ENCODE results near the gene POLR2I. TPM values are rescaled to one million over a fixed set of nuclear protein-coding genes. Genes with fewer than 3 reads are reported as not detected.

POLR2I gene
- total RNA-seq: 100 to 1,000 TPM in 1 of 2 donors, 10 to 100 TPM in 1; 92.6 to 104 TPM
- long read RNA-seq, partial matches to known transcripts: 0 of 6 reads
- long read RNA-seq, other reads (novel, unspliced or antisense): 0 of 6 reads

- DNase-seq (peak; percentile 99), ATAC-seq (peak; percentile 95 to 97)
- intact Hi-C loops (cut with DNase I): loop anchor here (10.0 kb wide), 2 partner anchors 50 to 60 kb away; partner anchors contain the start of genes THAP8 (in 1 of the 2) and WDR62 (in 1 of the 2)
These were observed at the start of gene POLR2I for GRCh38 chr19:36114721-36115452. TSS of gene POLR2I (minus strand) at chr19:36114875. CDS start at chr19:36114856, 19 bp downstream.

- intact Hi-C loops (cut with DNase I): no loop called here
- DNase-seq: no peak
- no peak for ATAC-seq
These were observed 49.1 kb upstream of the POLR2I start for GRCh38 chr19:36163813-36164212.

GRCh38 chr19:36160821-36161596 is 46.3 kb upstream of the POLR2I start:
- ATAC-seq: no peak
- no peak for DNase-seq
- intact Hi-C loops (cut with DNase I): no loop called here

GRCh38 chr19:36153126-36153525 is 38.5 kb upstream of the POLR2I start:
- intact Hi-C loops (cut with DNase I): no loop called here
- DNase-seq: no peak
- no peak for ATAC-seq

- intact Hi-C loops (cut with DNase I): no loop called here
These were observed 37.8 kb upstream of the POLR2I start, which contains the start of gene COX7A1 for GRCh38 chr19:36152352-36153091. TSS of gene COX7A1 (minus strand) at chr19:36152447. CDS start at chr19:36152407, 40 bp downstream.

GRCh38 chr19:36152019-36152351 is 37.3 kb upstream of the POLR2I start:
- ATAC-seq (peak; percentile 9 to 13), DNase-seq (no peak)
- intact Hi-C loops (cut with DNase I): no loop called here

More at GRCh38 chr19:36152352-36153091, 37.8 kb upstream of the POLR2I start, which contains the start of gene COX7A1:
- peak; percentile 90 to 91 for ATAC-seq
- DNase-seq: peak; percentile 84

- peak; percentile 79 for DNase-seq
- intact Hi-C loops (cut with DNase I): no loop called here
- peak; percentile 65 to 76 for ATAC-seq
These were observed 36.7 kb upstream of the POLR2I start for GRCh38 chr19:36151144-36152018.

GRCh38 chr19:36150586-36150985 is 35.9 kb upstream of the POLR2I start:
- no peak for DNase-seq
- peak in 1 of 2 donors; percentile 1 for ATAC-seq
- intact Hi-C loops (cut with DNase I): no loop called here

- intact Hi-C loops (cut with DNase I): no loop called here
- no peak for DNase-seq
- no peak for ATAC-seq
These were observed 35.2 kb upstream of the POLR2I start for GRCh38 chr19:36149673-36150406.

GRCh38 chr19:36144624-36145023 is 29.9 kb upstream of the POLR2I start:
- intact Hi-C loops (cut with DNase I): no loop called here
- ATAC-seq: no peak
- DNase-seq: no peak

- no peak for DNase-seq
- intact Hi-C loops (cut with DNase I): no loop called here
These were observed 27.8 kb upstream of the POLR2I start for GRCh38 chr19:36142496-36142895.

GRCh38 chr19:36142046-36142445 is 27.4 kb upstream of the POLR2I start:
- DNase-seq (no peak), ATAC-seq (no peak)
- intact Hi-C loops (cut with DNase I): no loop called here

More at GRCh38 chr19:36142496-36142895, 27.8 kb upstream of the POLR2I start:
- ATAC-seq: no peak

GRCh38 chr19:36141039-36141927 is 26.6 kb upstream of the POLR2I start:
- peak; percentile 89 for DNase-seq
- intact Hi-C loops (cut with DNase I): no loop called here
- peak; percentile 79 to 80 for ATAC-seq

GRCh38 chr19:36140304-36141038 is 25.8 kb upstream of the POLR2I start:
- ATAC-seq (peak; percentile 24 to 35), DNase-seq (peak; percentile 65)
- intact Hi-C loops (cut with DNase I): no loop called here

GRCh38 chr19:36139473-36140303 is 25.0 kb upstream of the POLR2I start, which contains the start of gene CAPNS1:
TSS of gene CAPNS1 (plus strand) at chr19:36140066. CDS start at chr19:36141012, 946 bp downstream.
- intact Hi-C loops (cut with DNase I): no loop called here
- DNase-seq: peak; percentile 99
- peak; percentile 93 for ATAC-seq
